ENCODE data around the gene SEMA6A. TPM values are rescaled to one million over a fixed set of nuclear protein-coding genes. Genes with fewer than 3 reads are reported as not detected.

Gene SEMA6A
- total RNA-seq, 2 experiments from 2014 or later = not detected

DNA sequence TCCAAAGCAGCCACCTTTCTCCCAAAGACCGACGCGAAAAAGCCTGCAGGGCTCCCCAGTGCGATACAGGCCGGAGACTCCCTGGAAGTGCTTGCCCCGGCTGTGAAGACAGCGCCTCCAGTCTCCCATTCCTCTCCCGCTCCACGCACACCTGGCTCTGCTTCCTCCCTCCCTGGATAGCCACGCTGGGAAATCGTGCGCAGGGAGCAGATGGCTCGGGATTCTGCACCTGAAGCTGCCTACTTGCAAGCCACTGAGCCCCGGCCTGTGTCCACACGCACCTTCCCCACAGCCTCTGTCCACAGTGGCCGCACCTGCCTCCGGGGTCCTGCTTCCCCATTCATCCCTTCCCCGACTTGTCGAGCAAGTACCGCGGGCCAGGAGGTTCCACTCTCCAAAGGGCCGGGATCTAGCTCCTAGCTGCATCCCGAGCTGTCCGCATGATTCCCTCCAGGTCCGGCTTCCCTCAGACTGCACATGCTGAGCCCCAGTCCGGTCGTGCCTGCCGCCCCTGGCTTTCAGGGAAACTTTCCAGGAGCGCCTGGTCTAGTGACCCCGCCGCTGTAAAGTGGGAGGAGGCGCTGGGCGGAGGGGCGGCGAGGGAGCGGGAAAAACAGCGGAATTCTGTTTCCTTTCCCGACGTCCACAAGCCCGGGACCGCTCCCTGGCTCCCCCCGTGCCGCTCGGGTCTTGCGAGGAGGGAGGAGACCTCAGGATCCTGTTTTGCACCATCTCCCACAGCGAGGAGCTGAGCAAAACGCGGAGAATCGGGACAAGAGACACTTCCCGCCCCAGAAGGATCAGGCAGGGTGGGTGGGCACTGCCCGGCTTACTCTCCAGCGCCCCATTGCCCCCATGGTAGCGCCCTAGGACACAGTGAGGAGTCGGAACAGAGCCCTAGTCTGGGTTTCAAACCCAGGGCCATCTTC is 2.0 kb downstream of the SEMA6A start:
- CTCF ChIA-PET = no interaction called here
- Mint-ChIP-seq H3K9me3 (no peaks in the 10 kb centered on the region), H3K27me3 (peaks cover 84% of the 10 kb centered on the region), H3K36me3 (ENCODE audit: low read depth) (no peaks in the 10 kb centered on the region), H3K4me3 (no peak overlapping the region), H3K4me1 (ENCODE audit: low read depth) (peaks cover 12% of the 10 kb centered on the region), H3K27ac (no peak overlapping the region)
- POLR2A ChIA-PET = no interaction called here
- TF ChIP-seq, protein P1, sequence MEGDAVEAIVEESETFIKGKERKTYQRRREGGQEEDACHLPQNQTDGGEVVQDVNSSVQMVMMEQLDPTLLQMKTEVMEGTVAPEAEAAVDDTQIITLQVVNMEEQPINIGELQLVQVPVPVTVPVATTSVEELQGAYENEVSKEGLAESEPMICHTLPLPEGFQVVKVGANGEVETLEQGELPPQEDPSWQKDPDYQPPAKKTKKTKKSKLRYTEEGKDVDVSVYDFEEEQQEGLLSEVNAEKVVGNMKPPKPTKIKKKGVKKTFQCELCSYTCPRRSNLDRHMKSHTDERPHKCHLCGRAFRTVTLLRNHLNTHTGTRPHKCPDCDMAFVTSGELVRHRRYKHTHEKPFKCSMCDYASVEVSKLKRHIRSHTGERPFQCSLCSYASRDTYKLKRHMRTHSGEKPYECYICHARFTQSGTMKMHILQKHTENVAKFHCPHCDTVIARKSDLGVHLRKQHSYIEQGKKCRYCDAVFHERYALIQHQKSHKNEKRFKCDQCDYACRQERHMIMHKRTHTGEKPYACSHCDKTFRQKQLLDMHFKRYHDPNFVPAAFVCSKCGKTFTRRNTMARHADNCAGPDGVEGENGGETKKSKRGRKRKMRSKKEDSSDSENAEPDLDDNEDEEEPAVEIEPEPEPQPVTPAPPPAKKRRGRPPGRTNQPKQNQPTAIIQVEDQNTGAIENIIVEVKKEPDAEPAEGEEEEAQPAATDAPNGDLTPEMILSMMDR (IDR thresholded peaks at IDR 0.05) = no peak
- Histone ChIP-seq H3K4me3 (ENCODE audit: low read length) (no peak overlapping the region), H3K4me1 (ENCODE audit: insufficient read depth, low read length) (peaks cover 29% of the 10 kb centered on the region), H3K27me3 (ENCODE audit: control insufficient read depth in 1 of 2, insufficient read depth in 2 of 2, low read length in 2 of 2) (peaks cover 56 to 74% of the 10 kb centered on the region in 2 experiments), H3K9me3 (ENCODE audit: control insufficient read depth in 1 of 2, insufficient read depth in 1 of 2, low read length in 2 of 2) (peaks cover 0 to 34% of the 10 kb centered on the region in 2 experiments), H3K27ac (ENCODE audit: low read depth in 1 of 2, low read length in 2 of 2) (no peak overlapping the region), H3K36me3 (ENCODE audit: insufficient read depth, low read length) (no peaks in the 10 kb centered on the region)
- DNase-seq (no peak), ATAC-seq (ENCODE audit: poor library complexity) (no peak)
- intact Hi-C loops (cut with DNase I, micrococcal nuclease) = no loop called here

DNA sequence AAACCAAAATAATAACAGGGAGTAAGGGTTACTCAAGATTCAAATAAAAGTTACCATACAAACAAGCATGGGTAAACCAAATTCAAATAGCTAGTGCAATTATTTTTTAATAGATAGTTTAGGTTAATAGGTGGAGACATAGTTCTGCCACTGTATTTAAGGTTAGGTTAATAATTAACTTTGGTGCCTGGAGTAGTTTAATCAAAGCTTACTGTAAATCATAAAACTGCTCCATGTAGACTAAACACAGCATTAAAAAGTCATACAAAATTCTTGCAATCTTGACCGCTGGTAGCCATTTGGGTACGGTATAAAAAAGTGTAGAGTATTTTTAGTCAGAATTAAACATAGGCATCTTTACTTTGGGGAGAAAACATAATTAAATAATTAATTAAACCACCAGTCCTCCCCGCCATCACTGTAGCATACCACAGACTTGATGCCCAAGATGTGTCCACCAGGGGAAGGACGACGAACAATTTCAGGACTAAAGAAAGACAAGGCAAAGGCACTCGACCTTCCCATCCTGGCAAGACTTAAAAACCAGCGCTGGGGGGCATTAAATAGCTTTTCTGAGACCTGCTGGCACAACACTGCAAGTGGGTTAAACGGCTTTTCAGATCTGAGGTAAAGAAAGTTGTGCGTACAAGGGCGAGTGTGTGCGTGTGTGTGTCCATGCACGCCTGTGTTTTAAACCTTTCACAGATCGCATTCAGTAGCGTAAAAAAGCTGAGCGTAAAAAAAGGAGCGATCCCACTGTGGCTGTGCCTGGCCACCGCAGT is 2.9 kb downstream of the SEMA6A start:
- Mint-ChIP-seq H3K9me3 (no peaks in the 10 kb centered on the region), H3K4me1 (ENCODE audit: low read depth) (peaks cover 12% of the 10 kb centered on the region), H3K27ac (no peak overlapping the region), H3K27me3 (peaks cover 83% of the 10 kb centered on the region), H3K36me3 (ENCODE audit: low read depth) (no peaks in the 10 kb centered on the region), H3K4me3 (no peak overlapping the region)
- ChIA-PET CTCF (no interaction called here), POLR2A (no interaction called here)
- peaks cover 29% of the 10 kb centered on the region for H3K4me1 ChIP-seq (ENCODE audit: insufficient read depth, low read length)
- DNase-seq (no peak), ATAC-seq (ENCODE audit: poor library complexity) (no peak)
- intact Hi-C loops (cut with DNase I, micrococcal nuclease) = no loop called here
- TF ChIP-seq, protein P1 (IDR thresholded peaks at IDR 0.05) = no peak
- H3K27ac ChIP-seq (ENCODE audit: low read depth in 1 of 2, low read length in 2 of 2) = no peak overlapping the region
- no peaks in the 10 kb centered on the region for H3K36me3 ChIP-seq (ENCODE audit: insufficient read depth, low read length)
- H3K4me3 ChIP-seq (ENCODE audit: low read length) = no peak overlapping the region
- H3K27me3 ChIP-seq (ENCODE audit: control insufficient read depth in 1 of 2, insufficient read depth in 2 of 2, low read length in 2 of 2) = peaks cover 52 to 65% of the 10 kb centered on the region in 2 experiments
- H3K9me3 ChIP-seq (ENCODE audit: control insufficient read depth in 1 of 2, insufficient read depth in 1 of 2, low read length in 2 of 2) = peaks cover 0 to 34% of the 10 kb centered on the region in 2 experiments

DNA sequence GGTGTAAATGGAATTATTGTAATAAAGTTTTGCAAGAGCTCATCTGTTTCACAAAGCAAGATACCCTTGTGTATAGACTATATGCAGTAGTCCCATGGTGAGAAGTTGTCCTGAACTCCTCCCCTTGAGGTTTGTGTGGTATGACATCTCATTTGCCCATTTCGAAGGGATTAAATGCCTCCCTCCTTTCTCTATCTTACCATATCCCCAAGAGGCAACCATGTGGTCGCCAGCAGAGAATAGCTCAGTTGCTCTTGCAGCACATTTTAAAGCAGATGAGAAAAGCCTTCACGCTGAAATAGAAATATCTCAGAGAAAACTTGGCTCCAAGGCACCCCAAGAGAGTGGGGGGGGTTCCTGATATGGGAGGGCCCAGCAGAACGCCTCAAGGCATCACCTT is 4.6 kb downstream of the SEMA6A start:
- CTCF ChIA-PET = no interaction called here
- intact Hi-C loops (cut with DNase I, micrococcal nuclease) = no loop called here
- no peaks in the 10 kb centered on the region for H3K36me3 ChIP-seq (ENCODE audit: insufficient read depth, low read length)
- H3K9me3 ChIP-seq (ENCODE audit: control insufficient read depth in 1 of 2, insufficient read depth in 1 of 2, low read length in 2 of 2) = peaks cover 0 to 27% of the 10 kb centered on the region in 2 experiments
- DNase-seq = no peak
- H3K9me3 Mint-ChIP-seq = no peaks in the 10 kb centered on the region
- POLR2A ChIA-PET = interaction anchor here (0.6 kb wide), 1 partner anchor 799 kb away, joined by 3 read pairs; no protein-coding TSS in a partner anchor
- no peaks in the 10 kb centered on the region for H3K36me3 Mint-ChIP-seq (ENCODE audit: low read depth)
- no peak overlapping the region for H3K27ac Mint-ChIP-seq
- H3K4me3 ChIP-seq (ENCODE audit: low read length) = no peak overlapping the region
- H3K4me1 ChIP-seq (ENCODE audit: insufficient read depth, low read length) = peaks cover 20% of the 10 kb centered on the region
- no peak overlapping the region for H3K4me3 Mint-ChIP-seq
- H3K4me1 Mint-ChIP-seq (ENCODE audit: low read depth) = peaks cover 1% of the 10 kb centered on the region
- no peak for ATAC-seq (ENCODE audit: poor library complexity)
- peaks cover 78% of the 10 kb centered on the region for H3K27me3 Mint-ChIP-seq
- TF ChIP-seq, protein P1 (IDR thresholded peaks at IDR 0.05) = no peak
- no peak overlapping the region for H3K27ac ChIP-seq (ENCODE audit: low read depth in 1 of 2, low read length in 2 of 2)
- peaks cover 37 to 50% of the 10 kb centered on the region in 2 experiments for H3K27me3 ChIP-seq (ENCODE audit: control insufficient read depth in 1 of 2, insufficient read depth in 2 of 2, low read length in 2 of 2)
